ENCODE measurements around the gene C8B. TPM values are rescaled to one million over a fixed set of nuclear protein-coding genes. Genes with fewer than 3 reads are reported as not detected.

Gene C8B
- total RNA-seq, 1 donor from 2014 or later: 0.26 TPM

GRCh38 chr1:56881417-56881816 lies 84.4 kb downstream of the C8B start:
- Mint-ChIP-seq H3K9me3 (ENCODE audit: low read depth) (no peaks in the 10 kb centered on the region), H3K36me3 (ENCODE audit: insufficient read depth) (no peaks in the 10 kb centered on the region), H3K4me3 (ENCODE audit: low read depth) (no peak overlapping the region), H3K4me1 (ENCODE audit: low read depth) (peaks cover 4% of the 10 kb centered on the region), H3K27ac (no peak overlapping the region), H3K27me3 (peaks cover 2% of the 10 kb centered on the region)
- no peak for DNase-seq (ENCODE audit: low spot score, unreplicated experiment)
- no peak for TF ChIP-seq CTCF (IDR thresholded peaks at IDR 0.05; ENCODE audit: unreplicated experiment)

- Mint-ChIP-seq H3K27me3 (peaks cover 5% of the 10 kb centered on the region), H3K4me1 (ENCODE audit: low read depth) (peaks cover 4% of the 10 kb centered on the region), H3K27ac (no peak overlapping the region), H3K4me3 (ENCODE audit: low read depth) (no peak overlapping the region), H3K36me3 (ENCODE audit: insufficient read depth) (no peaks in the 10 kb centered on the region), H3K9me3 (ENCODE audit: low read depth) (no peaks in the 10 kb centered on the region)
- DNase-seq (ENCODE audit: low spot score, unreplicated experiment): no peak
- no peak for TF ChIP-seq CTCF (IDR thresholded peaks at IDR 0.05; ENCODE audit: unreplicated experiment)
These were observed 85.0 kb downstream of the C8B start for GRCh38 chr1:56880774-56881173.

Other genes with a start within 250 kb of the C8B start
- gene FYB2, start 146.6 kb downstream of the C8B start, total RNA-seq: 7.6 and 9.6 TPM in 2 replicates
- 0.77 and 0.98 TPM in 2 replicates for gene C8A, start 111.2 kb downstream of the C8B start, total RNA-seq